ENCODE measurements around the gene TGM5. TPM values are rescaled to one million over a fixed set of nuclear protein-coding genes. Genes with fewer than 3 reads are reported as not detected.

Gene TGM5
- total RNA-seq, 1 donor from 2014 or later, result not detected

GRCh38 chr15:43249699-43250203 is 17.0 kb downstream of the TGM5 start:
- Mint-ChIP-seq H3K36me3 (ENCODE audit: unreplicated experiment) (no peaks in the 10 kb centered on the region), H3K27me3 (ENCODE audit: unreplicated experiment) (no peaks in the 10 kb centered on the region), H3K27ac (ENCODE audit: unreplicated experiment) (no peak overlapping the region), H3K9me3 (ENCODE audit: unreplicated experiment) (no peaks in the 10 kb centered on the region), H3K4me3 (ENCODE audit: unreplicated experiment) (no peak overlapping the region), H3K4me1 (ENCODE audit: low read depth, unreplicated experiment) (no peaks in the 10 kb centered on the region)
- TF ChIP-seq CTCF (IDR thresholded peaks at IDR 0.05; ENCODE audit: partially characterized antibody, unreplicated experiment), result no peak
- DNase-seq, result no peak

- no peak for DNase-seq
- no peaks in the 10 kb centered on the region for H3K9me3 Mint-ChIP-seq (ENCODE audit: unreplicated experiment)
- no peak for TF ChIP-seq CTCF (IDR thresholded peaks at IDR 0.05; ENCODE audit: partially characterized antibody, unreplicated experiment)
- no peaks in the 10 kb centered on the region for H3K4me1 Mint-ChIP-seq (ENCODE audit: low read depth, unreplicated experiment)
- no peaks in the 10 kb centered on the region for H3K27me3 Mint-ChIP-seq (ENCODE audit: unreplicated experiment)
- no peaks in the 10 kb centered on the region for H3K36me3 Mint-ChIP-seq (ENCODE audit: unreplicated experiment)
- no peak overlapping the region for H3K27ac Mint-ChIP-seq (ENCODE audit: unreplicated experiment)
- H3K4me3 Mint-ChIP-seq (ENCODE audit: unreplicated experiment), result no peak overlapping the region
Observed at GRCh38 chr15:43249236-43249635, 17.5 kb downstream of the TGM5 start.

- Mint-ChIP-seq H3K9me3 (ENCODE audit: unreplicated experiment) (no peaks in the 10 kb centered on the region), H3K27me3 (ENCODE audit: unreplicated experiment) (no peaks in the 10 kb centered on the region), H3K4me1 (ENCODE audit: low read depth, unreplicated experiment) (no peaks in the 10 kb centered on the region), H3K27ac (ENCODE audit: unreplicated experiment) (no peak overlapping the region), H3K4me3 (ENCODE audit: unreplicated experiment) (no peak overlapping the region), H3K36me3 (ENCODE audit: unreplicated experiment) (no peaks in the 10 kb centered on the region)
- DNase-seq, result no peak
- TF ChIP-seq CTCF (IDR thresholded peaks at IDR 0.05; ENCODE audit: partially characterized antibody, unreplicated experiment), result no peak
Observed at GRCh38 chr15:43246261-43246774, 20.4 kb downstream of the TGM5 start.

- H3K4me3 Mint-ChIP-seq (ENCODE audit: unreplicated experiment), result no peak overlapping the region
- H3K27ac Mint-ChIP-seq (ENCODE audit: unreplicated experiment), result no peak overlapping the region
- no peak for DNase-seq
- no peak for TF ChIP-seq CTCF (IDR thresholded peaks at IDR 0.05; ENCODE audit: partially characterized antibody, unreplicated experiment)
- H3K27me3 Mint-ChIP-seq (ENCODE audit: unreplicated experiment), result no peaks in the 10 kb centered on the region
- H3K9me3 Mint-ChIP-seq (ENCODE audit: unreplicated experiment), result peaks cover 2% of the 10 kb centered on the region
- no peaks in the 10 kb centered on the region for H3K36me3 Mint-ChIP-seq (ENCODE audit: unreplicated experiment)
- no peaks in the 10 kb centered on the region for H3K4me1 Mint-ChIP-seq (ENCODE audit: low read depth, unreplicated experiment)
Observed at GRCh38 chr15:43244092-43244491, 22.6 kb downstream of the TGM5 start.

GRCh38 chr15:43243020-43243645 is 23.6 kb downstream of the TGM5 start:
- Mint-ChIP-seq H3K27me3 (ENCODE audit: unreplicated experiment) (no peaks in the 10 kb centered on the region), H3K9me3 (ENCODE audit: unreplicated experiment) (peaks cover 2% of the 10 kb centered on the region), H3K36me3 (ENCODE audit: unreplicated experiment) (no peaks in the 10 kb centered on the region), H3K27ac (ENCODE audit: unreplicated experiment) (no peak overlapping the region), H3K4me3 (ENCODE audit: unreplicated experiment) (no peak overlapping the region), H3K4me1 (ENCODE audit: low read depth, unreplicated experiment) (peaks cover 1% of the 10 kb centered on the region)
- TF ChIP-seq CTCF (IDR thresholded peaks at IDR 0.05; ENCODE audit: partially characterized antibody, unreplicated experiment), result no peak
- no peak for DNase-seq
